ENCODE data around the gene WARS2.

DNA sequence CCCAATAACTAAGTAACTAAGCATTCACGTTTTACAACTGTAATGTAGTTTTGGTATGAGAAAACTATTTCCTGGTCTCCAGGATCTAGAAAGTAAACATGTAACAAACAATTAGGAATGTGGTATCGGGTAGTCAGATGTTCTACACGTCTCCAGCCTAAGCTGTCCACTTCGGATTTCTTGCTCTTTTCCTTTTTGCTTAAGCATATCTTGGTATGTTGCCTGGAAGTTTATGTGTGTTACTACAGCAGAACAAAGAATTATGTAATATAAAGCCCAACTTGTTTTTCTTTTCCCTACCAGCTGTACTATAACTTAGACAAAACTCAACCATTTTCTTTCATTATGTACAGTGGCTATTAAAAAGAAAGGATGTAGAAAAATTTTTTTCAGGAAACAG lies 20.4 kb upstream of the WARS2 start:
- TF ChIP-seq ARNT (IDR thresholded peaks at IDR 0.05) (no peak), FOXM1 (IDR thresholded peaks at IDR 0.05; ENCODE audit: borderline replicate concordance) (no peak), FOXA1 (IDR thresholded peaks at IDR 0.05) (no peak), TARDBP (IDR thresholded peaks at IDR 0.05) (no peak), SP1 (IDR thresholded peaks at IDR 0.05) (no peak), ZNF384 (IDR thresholded peaks at IDR 0.05) (no peak), NFRKB (IDR thresholded peaks at IDR 0.05) (no peak), LEF1 (IDR thresholded peaks at IDR 0.05; ENCODE audit: borderline replicate concordance) (no peak), FOXK2 (IDR thresholded peaks at IDR 0.05) (no peak), SUZ12 (IDR thresholded peaks at IDR 0.05) (no peak), BHLHE40 (IDR thresholded peaks at IDR 0.05; ENCODE audit: borderline replicate concordance) (no peak), ELF4 (IDR thresholded peaks at IDR 0.05) (no peak)
- TF ChIP-seq, protein P1, sequence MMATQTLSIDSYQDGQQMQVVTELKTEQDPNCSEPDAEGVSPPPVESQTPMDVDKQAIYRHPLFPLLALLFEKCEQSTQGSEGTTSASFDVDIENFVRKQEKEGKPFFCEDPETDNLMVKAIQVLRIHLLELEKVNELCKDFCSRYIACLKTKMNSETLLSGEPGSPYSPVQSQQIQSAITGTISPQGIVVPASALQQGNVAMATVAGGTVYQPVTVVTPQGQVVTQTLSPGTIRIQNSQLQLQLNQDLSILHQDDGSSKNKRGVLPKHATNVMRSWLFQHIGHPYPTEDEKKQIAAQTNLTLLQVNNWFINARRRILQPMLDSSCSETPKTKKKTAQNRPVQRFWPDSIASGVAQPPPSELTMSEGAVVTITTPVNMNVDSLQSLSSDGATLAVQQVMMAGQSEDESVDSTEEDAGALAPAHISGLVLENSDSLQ (IDR thresholded peaks at IDR 0.05) = no peak

Data from HEK293T (cell line).